DND-41 (cell line): ENCODE data around the gene ITM2B.

Experiments used
- CTCF ChIP-seq: IDR thresholded peaks from 2 replicates; pipeline ENCODE4 v1.5.1; 2012; ENCODE audit warnings: borderline replicate concordance, low read length, moderate library complexity, mild to moderate bottlenecking; ENCODE audit not compliant: poor library complexity, severe bottlenecking; ENCODE audit errors: extremely low read depth
- EZH2 ChIP-seq: IDR thresholded peaks from 3 replicates; pipeline ENCODE4 v1.6.1; 2012; ENCODE audit warnings: borderline replicate concordance, low read depth, mild to moderate bottlenecking, moderate library complexity, low read length, inconsistent platforms; ENCODE audit not compliant: severe bottlenecking

- TF ChIP-seq CTCF (no peak), EZH2 (no peak)
Measured at GRCh38 chr13:48186722-48187121, 46.3 kb upstream of the ITM2B start.
